ENCODE results near the gene IL12A.
A peak's percentile ranks its signal among the peaks of the same experiment; 100 is the strongest.

The IL12A gene

DNA sequence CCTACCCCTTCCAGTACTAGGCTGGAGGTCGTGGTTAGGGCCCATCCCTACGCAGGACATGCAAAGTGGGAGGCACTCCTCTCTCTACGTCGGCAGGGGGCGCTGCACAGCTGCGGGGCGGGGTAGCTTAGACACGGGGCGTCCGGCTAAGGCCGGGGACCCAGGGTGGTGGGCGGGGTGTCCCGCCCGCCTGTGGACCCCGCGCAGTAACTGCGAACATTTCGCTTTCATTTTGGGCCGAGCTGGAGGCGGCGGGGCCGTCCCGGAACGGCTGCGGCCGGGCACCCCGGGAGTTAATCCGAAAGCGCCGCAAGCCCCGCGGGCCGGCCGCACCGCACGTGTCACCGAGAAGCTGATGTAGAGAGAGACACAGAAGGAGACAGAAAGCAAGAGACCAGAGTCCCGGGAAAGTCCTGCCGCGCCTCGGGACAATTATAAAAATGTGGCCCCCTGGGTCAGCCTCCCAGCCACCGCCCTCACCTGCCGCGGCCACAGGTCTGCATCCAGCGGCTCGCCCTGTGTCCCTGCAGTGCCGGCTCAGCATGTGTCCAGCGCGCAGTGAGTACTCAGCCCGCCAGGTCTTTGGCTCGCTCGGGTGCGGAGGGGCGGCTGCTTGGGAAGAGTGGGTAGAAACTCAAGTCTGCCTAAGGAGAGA lies at the start of gene IL12A:
TSS of gene IL12A (plus strand) at position 219 of the 655 bp plus-strand sequence.
- TF ChIP-seq, protein P1, sequence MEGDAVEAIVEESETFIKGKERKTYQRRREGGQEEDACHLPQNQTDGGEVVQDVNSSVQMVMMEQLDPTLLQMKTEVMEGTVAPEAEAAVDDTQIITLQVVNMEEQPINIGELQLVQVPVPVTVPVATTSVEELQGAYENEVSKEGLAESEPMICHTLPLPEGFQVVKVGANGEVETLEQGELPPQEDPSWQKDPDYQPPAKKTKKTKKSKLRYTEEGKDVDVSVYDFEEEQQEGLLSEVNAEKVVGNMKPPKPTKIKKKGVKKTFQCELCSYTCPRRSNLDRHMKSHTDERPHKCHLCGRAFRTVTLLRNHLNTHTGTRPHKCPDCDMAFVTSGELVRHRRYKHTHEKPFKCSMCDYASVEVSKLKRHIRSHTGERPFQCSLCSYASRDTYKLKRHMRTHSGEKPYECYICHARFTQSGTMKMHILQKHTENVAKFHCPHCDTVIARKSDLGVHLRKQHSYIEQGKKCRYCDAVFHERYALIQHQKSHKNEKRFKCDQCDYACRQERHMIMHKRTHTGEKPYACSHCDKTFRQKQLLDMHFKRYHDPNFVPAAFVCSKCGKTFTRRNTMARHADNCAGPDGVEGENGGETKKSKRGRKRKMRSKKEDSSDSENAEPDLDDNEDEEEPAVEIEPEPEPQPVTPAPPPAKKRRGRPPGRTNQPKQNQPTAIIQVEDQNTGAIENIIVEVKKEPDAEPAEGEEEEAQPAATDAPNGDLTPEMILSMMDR (conservative IDR thresholded peaks at IDR 0.05; ENCODE audit: low read depth, low read length), result peak; percentile 99
- Histone ChIP-seq H3K4me2 (peak within 1 kb of the TSS; percentile 47), H3K27ac (peak within 1 kb of the TSS; percentile 37), H3K9ac (peak within 1 kb of the TSS; percentile 88), H3K27me3 (ENCODE audit: insufficient read depth, low read depth) (no peaks in the 10 kb centered on the region), H3K79me2 (ENCODE audit: insufficient read depth, low read depth) (no peaks in the 10 kb centered on the region), H2AFZ (ENCODE audit: low read depth) (peak within 1 kb of the TSS; percentile 96), H3K36me3 (ENCODE audit: insufficient read depth) (no peaks in the 10 kb centered on the region), H3K4me3 (IDR thresholded peaks at IDR 0.05; ENCODE audit: insufficient read depth, low read depth, low read length) (peak within 1 kb of the TSS; percentile 83), H4K20me1 (ENCODE audit: insufficient read depth) (no peaks in the 10 kb centered on the region), H3K4me1 (ENCODE audit: low read depth, poor library complexity, severe bottlenecking) (peaks cover 21% of the 10 kb centered on the region)

DNA sequence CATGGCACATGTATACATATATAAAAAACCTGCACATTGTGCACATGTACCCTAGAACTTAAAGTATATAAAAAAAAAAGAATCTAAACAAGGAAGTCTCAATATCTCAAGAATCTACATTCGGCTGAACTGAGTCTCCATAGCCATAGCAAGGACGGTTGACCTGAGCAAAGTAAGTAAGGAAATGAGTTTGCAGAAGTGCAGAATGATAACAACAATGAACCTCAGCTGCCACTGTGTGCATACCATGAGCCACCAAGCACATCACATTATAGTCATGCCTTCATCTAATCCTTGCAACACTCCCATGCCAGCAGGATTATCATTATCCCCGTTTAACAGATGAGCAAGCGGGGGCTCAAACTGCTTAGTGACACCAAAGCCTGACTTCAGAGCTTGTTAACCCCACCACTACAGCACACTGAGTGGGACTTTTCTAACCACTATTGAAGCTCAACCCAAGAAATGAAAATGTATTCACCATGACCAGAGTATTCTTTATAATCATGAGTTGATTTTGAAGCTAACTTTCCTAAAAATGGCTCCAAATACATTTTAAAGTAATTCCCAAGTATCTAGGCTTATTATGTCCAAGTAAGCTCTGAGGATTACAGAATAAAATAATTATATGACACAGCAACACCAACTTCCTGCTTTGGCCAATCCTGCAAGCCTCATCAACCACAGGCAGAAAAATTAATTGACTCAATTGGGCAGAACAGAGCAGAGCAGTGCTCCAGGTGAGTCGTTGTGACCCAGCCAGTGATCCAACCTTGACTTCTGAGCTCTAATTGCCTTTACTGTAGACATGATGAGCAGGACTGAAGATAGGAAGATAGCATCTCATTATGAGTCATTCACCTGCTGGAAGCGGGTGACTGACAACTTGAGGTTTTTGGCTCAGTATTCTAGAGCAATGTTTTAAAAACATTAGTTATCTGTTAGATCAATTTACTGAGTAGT lies 47.3 kb upstream of the IL12A start:
- Histone ChIP-seq H4K20me1 (ENCODE audit: insufficient read depth) (no peaks in the 10 kb centered on the region), H3K36me3 (ENCODE audit: insufficient read depth) (no peaks in the 10 kb centered on the region), H2AFZ (ENCODE audit: low read depth) (no peak overlapping the region), H3K4me2 (no peak overlapping the region), H3K4me1 (ENCODE audit: low read depth, poor library complexity, severe bottlenecking) (no peaks in the 10 kb centered on the region), H3K27me3 (ENCODE audit: insufficient read depth, low read depth) (no peaks in the 10 kb centered on the region), H3K4me3 (IDR thresholded peaks at IDR 0.05; ENCODE audit: insufficient read depth, low read depth, low read length) (no peak overlapping the region), H3K27ac (no peak overlapping the region), H3K9ac (no peak overlapping the region), H3K79me2 (ENCODE audit: insufficient read depth, low read depth) (no peaks in the 10 kb centered on the region)
- TF ChIP-seq, protein P1 (conservative IDR thresholded peaks at IDR 0.05; ENCODE audit: low read depth, low read length), result no peak

DNA sequence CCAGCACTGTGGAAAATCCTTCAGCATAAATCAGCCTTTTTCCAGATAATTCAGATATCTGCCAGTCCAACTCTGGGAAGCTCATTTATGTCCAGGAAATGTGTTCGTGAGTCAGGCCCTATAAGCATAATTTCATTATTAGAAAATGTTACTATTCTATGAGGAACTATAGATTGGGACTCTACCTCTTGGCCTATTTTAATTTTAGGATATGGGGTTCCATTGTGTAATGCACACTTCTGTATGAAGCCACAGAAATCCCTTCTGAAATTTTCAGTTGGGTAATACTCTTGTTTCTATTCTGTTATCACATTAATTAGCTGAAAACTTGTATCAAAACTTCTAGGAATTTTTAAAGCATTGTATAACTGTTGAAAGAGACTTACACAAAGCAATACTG lies 43.9 kb upstream of the IL12A start:
- Histone ChIP-seq H3K4me3 (IDR thresholded peaks at IDR 0.05; ENCODE audit: insufficient read depth, low read depth, low read length) (no peak overlapping the region), H3K9ac (no peak overlapping the region), H3K4me1 (ENCODE audit: low read depth, poor library complexity, severe bottlenecking) (no peaks in the 10 kb centered on the region), H2AFZ (ENCODE audit: low read depth) (no peak overlapping the region), H3K27me3 (ENCODE audit: insufficient read depth, low read depth) (no peaks in the 10 kb centered on the region), H3K36me3 (ENCODE audit: insufficient read depth) (no peaks in the 10 kb centered on the region), H3K27ac (no peak overlapping the region), H3K79me2 (ENCODE audit: insufficient read depth, low read depth) (no peaks in the 10 kb centered on the region), H3K4me2 (no peak overlapping the region), H4K20me1 (ENCODE audit: insufficient read depth) (no peaks in the 10 kb centered on the region)
- TF ChIP-seq, protein P1 (conservative IDR thresholded peaks at IDR 0.05; ENCODE audit: low read depth, low read length), result no peak

DNA sequence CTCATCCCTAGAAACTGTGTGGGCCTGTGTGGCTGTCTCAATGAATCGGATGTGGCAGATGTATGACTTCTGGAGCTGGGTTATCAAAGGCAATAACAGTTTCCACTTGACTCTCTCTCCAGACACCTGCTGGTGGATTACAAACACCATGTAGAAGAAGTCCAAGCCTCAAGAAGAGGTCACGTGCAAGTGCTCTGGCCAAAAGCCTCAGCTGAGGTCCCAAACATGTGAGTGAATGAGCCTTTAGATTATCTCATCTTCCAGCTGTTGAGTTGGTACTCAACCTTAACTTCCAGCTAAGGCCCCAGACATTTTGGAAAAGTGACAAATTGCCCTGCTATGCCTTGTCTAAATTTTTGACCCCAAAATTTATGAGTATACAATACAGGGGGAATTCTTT lies 42.7 kb upstream of the IL12A start:
- no peaks in the 10 kb centered on the region for H3K36me3 ChIP-seq (ENCODE audit: insufficient read depth)
- H3K4me2 ChIP-seq, result no peak overlapping the region
- TF ChIP-seq, protein P1 (conservative IDR thresholded peaks at IDR 0.05; ENCODE audit: low read depth, low read length), result no peak
- no peak overlapping the region for H2AFZ ChIP-seq (ENCODE audit: low read depth)
- H4K20me1 ChIP-seq (ENCODE audit: insufficient read depth), result no peaks in the 10 kb centered on the region
- H3K4me3 ChIP-seq (IDR thresholded peaks at IDR 0.05; ENCODE audit: insufficient read depth, low read depth, low read length), result no peak overlapping the region
- no peaks in the 10 kb centered on the region for H3K79me2 ChIP-seq (ENCODE audit: insufficient read depth, low read depth)
- no peaks in the 10 kb centered on the region for H3K27me3 ChIP-seq (ENCODE audit: insufficient read depth, low read depth)
- H3K27ac ChIP-seq, result no peak overlapping the region
- H3K9ac ChIP-seq, result no peak overlapping the region
- H3K4me1 ChIP-seq (ENCODE audit: low read depth, poor library complexity, severe bottlenecking), result no peaks in the 10 kb centered on the region

Measured in KMS-11 (cell line).